SKM-1 (cell line): ENCODE results near the gene OSBPL5.

Experiments
- DNase-seq: peaks from one replicate; lab custom pipeline; 2025; ENCODE audit not compliant: unreplicated experiment; lab: John Stamatoyannopoulos, UW

OSBPL5 gene

GRCh38 chr11:3197878-3198528 is 32.9 kb upstream of the OSBPL5 start:
- DNase-seq, result no peak

GRCh38 chr11:3197044-3197695 is 32.1 kb upstream of the OSBPL5 start:
- no peak for DNase-seq

- no peak for DNase-seq
Measured at GRCh38 chr11:3196161-3197043, 31.3 kb upstream of the OSBPL5 start.

- peak; percentile 20 for DNase-seq
Measured at GRCh38 chr11:3195251-3196160, 30.4 kb upstream of the OSBPL5 start.

GRCh38 chr11:3194016-3194816 is 29.1 kb upstream of the OSBPL5 start:
- DNase-seq, result no peak

GRCh38 chr11:3193373-3194015 is 28.4 kb upstream of the OSBPL5 start:
- no peak for DNase-seq

GRCh38 chr11:3192511-3193372 is 27.6 kb upstream of the OSBPL5 start:
- DNase-seq, result no peak

- DNase-seq, result no peak
Measured at GRCh38 chr11:3191586-3192324, 26.6 kb upstream of the OSBPL5 start.

GRCh38 chr11:3190600-3190999 is 25.5 kb upstream of the OSBPL5 start:
- DNase-seq, result no peak

GRCh38 chr11:3189886-3190583 is 24.9 kb upstream of the OSBPL5 start:
- DNase-seq, result no peak

- DNase-seq, result no peak
Measured at GRCh38 chr11:3189196-3189843, 24.2 kb upstream of the OSBPL5 start.

GRCh38 chr11:3188496-3189195 is 23.5 kb upstream of the OSBPL5 start:
- no peak for DNase-seq

- DNase-seq, result no peak
Measured at GRCh38 chr11:3186166-3186953, 21.2 kb upstream of the OSBPL5 start.

GRCh38 chr11:3184732-3185347 is 19.7 kb upstream of the OSBPL5 start:
- no peak for DNase-seq

GRCh38 chr11:3183523-3183922 is 18.4 kb upstream of the OSBPL5 start:
- DNase-seq, result no peak
